Peyer's patch (tissue), 4 donors: ENCODE measurements around the gene BCAR1.

Experiments
- CTCF ChIP-seq, 6 experiments: fragments of 450-650 bp in 4 of 6; fragments of 200-600 bp in 2 of 6; sonication (generic) in 1 of 6; IDR thresholded peaks; one replicate each; pipeline ENCODE4 v1.5.1; 2017 to 2019; ENCODE audit warnings: antibody characterized with exemption in 6 of 6, mild to moderate bottlenecking in 3 of 6, moderate library complexity in 1 of 6
- POLR2A ChIP-seq, 2 donors: fragments of 450-650 bp; IDR thresholded peaks; one replicate each; pipeline ENCODE4 v1.5.1; 2017; ENCODE audit warnings: antibody characterized with exemption in 2 of 2, mild to moderate bottlenecking in 2 of 2, moderate library complexity in 2 of 2

- TF ChIP-seq CTCF (IDR thresholded peaks at IDR 0.05): no peak
- no peak for TF ChIP-seq POLR2A (IDR thresholded peaks at IDR 0.05)
Observed at GRCh38 chr16:75236232-75236631, 15.2 kb downstream of the BCAR1 start.
